Neutrophil (primary cell): Measurements from ENCODE around the gene PARD6B.

ENCODE experiments used
- H3K27ac ChIP-seq: fragments of 200-600 bp; sonication (generic); 2 replicates; pipeline ENCODE4 v1.5.1; 2016; ENCODE audit warnings: mild to moderate bottlenecking, moderate library complexity
- H3K27me3 ChIP-seq: fragments of 200-600 bp; sonication (generic); 2 replicates; pipeline ENCODE4 v1.6.0; 2016; ENCODE audit warnings: mild to moderate bottlenecking
- H3K36me3 ChIP-seq: fragments of 200-600 bp; sonication (generic); 2 replicates; pipeline ENCODE4 v1.5.1; 2017
- H3K4me1 ChIP-seq, 2 experiments: fragments of 200-600 bp in 1 of 2; sonication (generic) in 1 of 2; 1 replicate in 1 of 2; 2 replicates in 1 of 2; pipeline versions ENCODE4 v1.5.1 to v1.6.1; 2013 to 2016; ENCODE audit warnings: low read depth in 1 of 2, low read length in 1 of 2, mild to moderate bottlenecking in 1 of 2, moderate library complexity in 1 of 2; ENCODE audit not compliant: control insufficient read depth in 1 of 2, insufficient read depth in 1 of 2
- H3K4me3 ChIP-seq, 2 experiments: fragments of 200-600 bp in 1 of 2; sonication (generic) in 1 of 2; 1 replicate in 1 of 2; 2 replicates in 1 of 2; pipeline ENCODE4 v1.5.1; 2013 to 2016; ENCODE audit warnings: low read depth in 1 of 2, low read length in 1 of 2, mild to moderate bottlenecking in 1 of 2, moderate library complexity in 1 of 2
- H3K9me3 ChIP-seq: fragments of 200-600 bp; sonication (generic); 2 replicates; pipeline ENCODE4 v1.5.1; 2016
- CTCF ChIP-seq: fragments of 200-600 bp; sonication (generic); IDR thresholded peaks from 2 replicates; pipeline ENCODE4 v1.5.1; 2016; ENCODE audit warnings: antibody characterized with exemption

Gene PARD6B

GRCh38 chr20:50720026-50720425, 11.4 kb upstream of the PARD6B start:
- Histone ChIP-seq H3K27me3 (no peaks in the 10 kb centered on the region), H3K27ac (no peak overlapping the region), H3K4me3 (no peak overlapping the region), H3K36me3 (no peaks in the 10 kb centered on the region), H3K9me3 (no peaks in the 10 kb centered on the region), H3K4me1 (peaks cover 15 to 16% of the 10 kb centered on the region in 2 experiments)
- TF ChIP-seq CTCF = no peak

- H3K9me3 ChIP-seq = no peaks in the 10 kb centered on the region
- no peak overlapping the region for H3K27ac ChIP-seq
- peaks cover 15 to 16% of the 10 kb centered on the region in 2 experiments for H3K4me1 ChIP-seq
- H3K36me3 ChIP-seq = no peaks in the 10 kb centered on the region
- no peaks in the 10 kb centered on the region for H3K27me3 ChIP-seq
- no peak for TF ChIP-seq CTCF
- H3K4me3 ChIP-seq = no peak overlapping the region
Measured at GRCh38 chr20:50720582-50720981, 10.8 kb upstream of the PARD6B start.

GRCh38 chr20:50721881-50722281, 9.5 kb upstream of the PARD6B start:
- H3K27me3 ChIP-seq = no peaks in the 10 kb centered on the region
- no peaks in the 10 kb centered on the region for H3K9me3 ChIP-seq
- H3K36me3 ChIP-seq = no peaks in the 10 kb centered on the region
- H3K4me1 ChIP-seq = peaks cover 15 to 17% of the 10 kb centered on the region in 2 experiments
- H3K27ac ChIP-seq = peak overlapping the region; percentile 60
- TF ChIP-seq CTCF = no peak
- no peak overlapping the region for H3K4me3 ChIP-seq

GRCh38 chr20:50722424-50723155, 8.8 kb upstream of the PARD6B start:
- no peaks in the 10 kb centered on the region for H3K9me3 ChIP-seq
- TF ChIP-seq CTCF = no peak
- H3K4me1 ChIP-seq = peaks cover 21 to 24% of the 10 kb centered on the region in 2 experiments
- no peaks in the 10 kb centered on the region for H3K27me3 ChIP-seq
- no peaks in the 10 kb centered on the region for H3K36me3 ChIP-seq
- H3K4me3 ChIP-seq = no peak overlapping the region
- H3K27ac ChIP-seq = peak overlapping the region; percentile 60

- Histone ChIP-seq H3K27me3 (no peaks in the 10 kb centered on the region), H3K4me1 (peaks cover 31 to 35% of the 10 kb centered on the region in 2 experiments), H3K27ac (no peak overlapping the region), H3K9me3 (no peaks in the 10 kb centered on the region), H3K36me3 (no peaks in the 10 kb centered on the region), H3K4me3 (no peak overlapping the region)
- TF ChIP-seq CTCF = no peak
Measured at GRCh38 chr20:50723672-50724071, 7.7 kb upstream of the PARD6B start.
